ENCODE results near the gene MGAT1. TPM values are rescaled to one million over a fixed set of nuclear protein-coding genes. Genes with fewer than 3 reads are reported as not detected.

Gene MGAT1
- total and polyA plus RNA-seq, 11 donors = 50.9 to 199 (median 83.5) TPM

- Histone ChIP-seq H3K36me3 (no peaks in the 10 kb centered on the region), H3K27me3 (no peaks in the 10 kb centered on the region), H3K4me1 (peaks cover 0 to 12% (median 7%) of the 10 kb centered on the region in 12 donors), H3K27ac (no peak overlapping the region), H3K9me3 (no peaks in the 10 kb centered on the region), H3K4me3 (no peak overlapping the region)
- ATAC-seq (no peak), DNase-seq (no peak)
- TF ChIP-seq POLR2A (IDR thresholded peaks at IDR 0.05) = no peak
- no peak for TF ChIP-seq CTCF (IDR thresholded peaks at IDR 0.05)
- intact Hi-C loops (cut with DNase I) = loop anchor here in 9 of 10 donors (5.0 to 10.0 kb wide), 9 partner anchors 82 to 405 kb away; partner anchors contain the start of genes BTNL9 (in 3 of the 9) and ZFP62 (in 2 of the 9)
- 65 to 74% (median 68%) methylated on average over 9 to 10 of the region's 10 CpGs for WGBS, 4 donors
Measured at GRCh38 chr5:180779985-180780610, 22.5 kb downstream of the MGAT1 start.

- Histone ChIP-seq H3K27ac (no peak overlapping the region), H3K4me3 (no peak overlapping the region), H3K27me3 (no peaks in the 10 kb centered on the region), H3K4me1 (no peaks in the 10 kb centered on the region), H3K9me3 (peaks cover 0 to 3% (median under 1%) of the 10 kb centered on the region in 12 donors), H3K36me3 (no peaks in the 10 kb centered on the region)
- DNase-seq = no peak
- 96 to 100% (median 98%) methylated on average over 1 of the region's 1 CpG for WGBS, 4 donors
- TF ChIP-seq POLR2A (IDR thresholded peaks at IDR 0.05) (no peak), CTCF (IDR thresholded peaks at IDR 0.05) (no peak)
- no peak for ATAC-seq
- intact Hi-C loops (cut with DNase I) = no loop called here
Measured at GRCh38 chr5:180777475-180777874, 25.1 kb downstream of the MGAT1 start.

GRCh38 chr5:180776376-180776775, 26.2 kb downstream of the MGAT1 start:
- intact Hi-C loops (cut with DNase I) = no loop called here
- Histone ChIP-seq H3K36me3 (no peaks in the 10 kb centered on the region), H3K9me3 (peaks cover 0 to 14% (median 6%) of the 10 kb centered on the region in 12 donors), H3K4me3 (no peak overlapping the region), H3K4me1 (no peaks in the 10 kb centered on the region), H3K27me3 (no peaks in the 10 kb centered on the region), H3K27ac (no peak overlapping the region)
- TF ChIP-seq CTCF (IDR thresholded peaks at IDR 0.05) (no peak), POLR2A (IDR thresholded peaks at IDR 0.05) (no peak)
- 93 to 100% (median 98%) methylated on average over 1 of the region's 1 CpG for WGBS, 4 donors
- no peak for DNase-seq
- ATAC-seq = no peak

GRCh38 chr5:180775624-180776023, 27.0 kb downstream of the MGAT1 start:
- 88 to 93% (median 92%) methylated on average over 7 of the region's 7 CpGs for WGBS, 4 donors
- TF ChIP-seq POLR2A (IDR thresholded peaks at IDR 0.05) (no peak), CTCF (IDR thresholded peaks at IDR 0.05) (no peak)
- ATAC-seq (no peak), DNase-seq (no peak)
- Histone ChIP-seq H3K4me1 (no peaks in the 10 kb centered on the region), H3K27me3 (no peaks in the 10 kb centered on the region), H3K27ac (no peak overlapping the region), H3K36me3 (no peaks in the 10 kb centered on the region), H3K9me3 (peaks cover 0 to 14% (median 6%) of the 10 kb centered on the region in 12 donors), H3K4me3 (no peak overlapping the region)
- intact Hi-C loops (cut with DNase I) = no loop called here
